ENCODE data around the gene ARL2BP. TPM values are rescaled to one million over a fixed set of nuclear protein-coding genes. Genes with fewer than 3 reads are reported as not detected.

ARL2BP gene
- total and polyA plus RNA-seq, 9 of the 15 experiments (the other 6 are each of a cell fraction or from before 2014, with no cell fraction given) = 16.7 to 41.8 (median 27.2) TPM

DNA sequence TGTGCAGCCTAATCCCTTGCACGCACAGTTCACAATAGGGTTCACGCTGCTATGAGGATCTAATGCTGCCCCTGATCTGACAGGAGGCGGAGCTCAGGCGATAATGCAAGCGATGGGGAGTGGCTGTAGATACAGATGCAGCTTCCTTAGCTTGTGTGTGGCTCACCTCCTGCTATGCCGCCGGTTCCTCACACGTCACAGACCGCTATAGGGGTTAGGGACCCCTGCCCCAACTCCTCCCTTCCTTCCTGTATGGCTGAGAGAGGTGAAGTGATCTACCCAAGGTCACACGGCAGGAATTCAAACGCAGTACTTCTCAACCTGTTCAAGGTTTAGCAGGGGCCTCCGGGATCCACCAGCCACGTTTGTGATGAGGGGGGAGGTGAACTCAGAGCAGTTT is 52.8 kb downstream of the ARL2BP start:
- intact Hi-C loops (cut with micrococcal nuclease) = loop anchor here (2.0 kb wide), 1 partner anchor 111 kb away; the partner anchor contains the start of genes PSME3IP1 and RSPRY1
- Histone ChIP-seq H3K9ac (ENCODE audit: insufficient read depth in 1 of 2, low read depth in 2 of 2, low read length in 2 of 2) (peak overlapping the region in 1 of 2 experiments; percentile 83; a peak in 1 of 4 replicates), H3K36me3 (ENCODE audit: control insufficient read depth, insufficient read depth, low read length) (no peaks in the 10 kb centered on the region), H3K27ac (ENCODE audit: extremely low read depth, low read depth, low read length) (no peak overlapping the region; the same call in 2 of the 3 replicates), H3K79me2 (ENCODE audit: control insufficient read depth, insufficient read depth, low read length) (no peaks in the 10 kb centered on the region), H3K4me3 (peak overlapping the region; percentile 10), H3K4me2 (ENCODE audit: insufficient read depth, low read length) (peak overlapping the region; percentile 77), H3K9me1 (ENCODE audit: control insufficient read depth, insufficient read depth, low read length) (no peaks in the 10 kb centered on the region), H3K27me3 (ENCODE audit: control insufficient read depth in 2 of 2, insufficient read depth in 2 of 2, low read length in 2 of 2) (no peaks in the 10 kb centered on the region; a peak in 1 of 5 replicates), H2AFZ (ENCODE audit: low read depth, low read length) (peak overlapping the region; percentile 75), H3K9me3 (replicated peaks; ENCODE audit: control insufficient read depth, insufficient read depth, low read depth, low read length) (no peaks in the 10 kb centered on the region), H4K20me1 (replicated peaks; ENCODE audit: control insufficient read depth, insufficient read depth, low read length) (peaks cover 7% of the 10 kb centered on the region; the same call in 1 of the 2 replicates), H3K4me1 (replicated peaks in 1 of 2; ENCODE audit: control insufficient read depth in 2 of 2, insufficient read depth in 2 of 2, low read length in 2 of 2) (peaks cover 15 to 22% of the 10 kb centered on the region in 2 experiments; a peak in 4 of 5 replicates)
- no TSS peak for BruUV-seq (replicated peaks)
- CTCF ChIA-PET (ENCODE audit: low intra/inter-chr PET ratio) = no interaction called here
- POLR2A ChIA-PET = interaction anchor here (0.6 kb wide), 1 partner anchor 171 kb away, joined by 3 read pairs; no protein-coding TSS in a partner anchor
- DNase-seq (ENCODE audit: extremely low read depth in 1 of 4, low spot score in 3 of 4) (peak in 1 of 4 experiments; percentile 54), ATAC-seq (no peak), FAIRE-seq (peak; percentile 60)
- WGBS (ENCODE audit: insufficient coverage, low coverage, missing lambda C conversion rate) = 7% methylated on average over 13 of the region's 13 CpGs
- in situ Hi-C loops (cut with MboI) = no loop called here
- peak; percentile 5 for TF ChIP-seq MEIS2 (IDR thresholded peaks at IDR 0.05; ENCODE audit: partially characterized antibody)
- no peak for TF ChIP-seq ZNF57 (CRISPR knock-in tag; IDR thresholded peaks at IDR 0.05)
- TF ChIP-seq MAZ (CRISPR knock-in tag; conservative IDR thresholded peaks at IDR 0.05 in 1 of 2, IDR thresholded peaks at IDR 0.05 in 1 of 2) = no peak
- no peak for TF ChIP-seq ARID2 (IDR thresholded peaks at IDR 0.05)
- no peak for TF ChIP-seq KLF16 (IDR thresholded peaks at IDR 0.05)
- TF ChIP-seq POLR2AphosphoS5 (IDR thresholded peaks at IDR 0.05; ENCODE audit: control insufficient read depth, insufficient read depth, low read depth, low read length) = no peak
- 0 out of 4 replicates have a peak, but pooled peaks of 1 of the 2 experiments have one; percentile 16 for TF ChIP-seq RCOR1 (IDR thresholded peaks at IDR 0.05; ENCODE audit: borderline replicate concordance in 1 of 2, low read depth in 2 of 2, low read length in 2 of 2)
- no peak for TF ChIP-seq ZNF77 (CRISPR knock-in tag; IDR thresholded peaks at IDR 0.05)
- no peak for TF ChIP-seq ZNF184 (CRISPR knock-in tag; IDR thresholded peaks at IDR 0.05)
- 0 out of 2 replicates have a peak, but pooled peaks have one; percentile 17 for TF ChIP-seq L3MBTL2 (IDR thresholded peaks at IDR 0.05)
- no peak for TF ChIP-seq NCOA4 (IDR thresholded peaks at IDR 0.05; ENCODE audit: partially characterized antibody)
- no peak for TF ChIP-seq MYC (IDR thresholded peaks at IDR 0.05; ENCODE audit: low read depth, low read length)
- no peak for TF ChIP-seq MYC (CRISPR knock-in tag; IDR thresholded peaks at IDR 0.05; ENCODE audit: borderline replicate concordance, low read depth)
- TF ChIP-seq, protein P1, sequence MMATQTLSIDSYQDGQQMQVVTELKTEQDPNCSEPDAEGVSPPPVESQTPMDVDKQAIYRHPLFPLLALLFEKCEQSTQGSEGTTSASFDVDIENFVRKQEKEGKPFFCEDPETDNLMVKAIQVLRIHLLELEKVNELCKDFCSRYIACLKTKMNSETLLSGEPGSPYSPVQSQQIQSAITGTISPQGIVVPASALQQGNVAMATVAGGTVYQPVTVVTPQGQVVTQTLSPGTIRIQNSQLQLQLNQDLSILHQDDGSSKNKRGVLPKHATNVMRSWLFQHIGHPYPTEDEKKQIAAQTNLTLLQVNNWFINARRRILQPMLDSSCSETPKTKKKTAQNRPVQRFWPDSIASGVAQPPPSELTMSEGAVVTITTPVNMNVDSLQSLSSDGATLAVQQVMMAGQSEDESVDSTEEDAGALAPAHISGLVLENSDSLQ (IDR thresholded peaks at IDR 0.05) = peak; percentile 47

All from K562 (cell line).